Uterus (tissue), 4 donors: ENCODE measurements around the gene ETV2. TPM values are rescaled to one million over a fixed set of nuclear protein-coding genes. Genes with fewer than 3 reads are reported as not detected.
A peak's percentile ranks its signal among the peaks of the same experiment; 100 is the strongest.
"Not testable (repeated sequence)": the region's sequence is repeated elsewhere in the genome, so short reads cannot be mapped to it uniquely, and the experiment has no call there.

ENCODE experiments used
- DNase-seq, 2 donors: peaks; one replicate each; pipeline ENCODE4 v3.0.0-alpha.2; 2019 to 2020
- H3K27ac ChIP-seq, 2 donors: fragments of 200-600 bp; sonication (generic); 1 replicate in 1 of 2; 2 replicates in 1 of 2; pipeline ENCODE4 v1.5.1; 2016 to 2018
- H3K27me3 ChIP-seq, 2 donors: fragments of 200-600 bp; sonication (generic); one replicate each; pipeline ENCODE4 v1.5.1; 2018 to 2019; ENCODE audit warnings: control low read depth in 1 of 2
- H3K36me3 ChIP-seq, 2 donors: fragments of 200-600 bp; sonication (generic); one replicate each; pipeline ENCODE4 v1.5.1; 2019; ENCODE audit warnings: control low read depth in 1 of 2
- H3K4me1 ChIP-seq, 2 donors: fragments of 200-600 bp; sonication (generic); one replicate each; pipeline ENCODE4 v1.5.1; 2018 to 2019; ENCODE audit warnings: control low read depth in 1 of 2
- H3K4me3 ChIP-seq, 2 donors: fragments of 200-600 bp; sonication (generic); 1 replicate in 1 of 2; 2 replicates in 1 of 2; pipeline ENCODE4 v1.5.1; 2018 to 2019; ENCODE audit warnings: mild to moderate bottlenecking in 1 of 2
- H3K9me3 ChIP-seq, 2 donors: fragments of 200-600 bp; sonication (generic); one replicate each; pipeline ENCODE4 v1.5.1; 2019; ENCODE audit warnings: control low read depth in 1 of 2
- POLR2A ChIP-seq, 2 donors: fragments of 450-650 bp; IDR thresholded peaks; one replicate each; pipeline ENCODE4 v1.6.1; 2016; ENCODE audit warnings: antibody characterized with exemption in 2 of 2, mild to moderate bottlenecking in 1 of 2, moderate library complexity in 1 of 2
- intact Hi-C: fragments of 100-400 bp; cut with DNase I; formaldehyde crosslinking; loops from one replicate; pipeline ENCODE4 v1.15.1; 2023; ENCODE audit warnings: low total_unique reads
- total RNA-seq, 4 donors: library from RNA; depleted of rRNA in 3 of 4; stranded (reverse); fragments of >200 nt in 3 of 4; gene quantifications; one replicate each; pipeline versions ENCODE4 v1.1.0 to v1.2.4, GENCODE V29; 2014 to 2023
- TF ChIP-seq, protein P1 (sequence below), 4 experiments: fragments of 200-600 bp in 2 of 4; fragments of 450-650 bp in 2 of 4; sonication (generic) in 2 of 4; IDR thresholded peaks; one replicate each; pipeline ENCODE4 v1.5.1; 2016 to 2019; ENCODE audit warnings: antibody characterized with exemption in 4 of 4, mild to moderate bottlenecking in 2 of 4, moderate library complexity in 1 of 4
- donor health status: DM: yes; HTN: yes; CAD: no.

Gene ETV2, protein sequence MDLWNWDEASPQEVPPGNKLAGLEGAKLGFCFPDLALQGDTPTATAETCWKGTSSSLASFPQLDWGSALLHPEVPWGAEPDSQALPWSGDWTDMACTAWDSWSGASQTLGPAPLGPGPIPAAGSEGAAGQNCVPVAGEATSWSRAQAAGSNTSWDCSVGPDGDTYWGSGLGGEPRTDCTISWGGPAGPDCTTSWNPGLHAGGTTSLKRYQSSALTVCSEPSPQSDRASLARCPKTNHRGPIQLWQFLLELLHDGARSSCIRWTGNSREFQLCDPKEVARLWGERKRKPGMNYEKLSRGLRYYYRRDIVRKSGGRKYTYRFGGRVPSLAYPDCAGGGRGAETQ
- 1 to 10 TPM in 1 of 4 donors, under 1 TPM in 1, not detected in 2; 0.48 to 1.6 TPM for total RNA-seq

DNA sequence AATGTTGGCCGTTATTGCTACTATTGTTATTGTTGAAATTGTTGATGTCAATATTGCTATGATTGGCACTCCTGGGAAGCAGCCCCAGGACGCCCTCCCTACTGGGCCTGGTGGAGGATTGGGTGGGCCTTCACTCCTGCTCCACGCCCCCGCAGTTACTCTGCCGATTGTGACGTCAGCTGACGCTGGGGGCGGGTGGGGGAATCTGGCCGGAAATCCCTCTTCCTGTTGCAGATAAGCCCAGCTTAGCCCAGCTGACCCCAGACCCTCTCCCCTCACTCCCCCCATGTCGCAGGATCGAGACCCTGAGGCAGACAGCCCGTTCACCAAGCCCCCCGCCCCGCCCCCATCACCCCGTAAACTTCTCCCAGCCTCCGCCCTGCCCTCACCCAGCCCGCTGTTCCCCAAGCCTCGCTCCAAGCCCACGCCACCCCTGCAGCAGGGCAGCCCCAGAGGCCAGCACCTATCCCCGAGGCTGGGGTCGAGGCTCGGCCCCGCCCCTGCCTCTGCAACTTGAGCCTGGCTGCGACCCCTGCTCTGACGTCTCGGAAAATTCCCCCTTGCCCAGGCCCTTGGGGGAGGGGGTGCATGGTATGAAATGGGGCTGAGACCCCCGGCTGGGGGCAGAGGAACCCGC lies at the start of gene ETV2:
ETV2 (plus strand) TSS at position 231 of the 637 bp plus-strand sequence. CDS start 716 bp downstream, outside the sequence.
- TF ChIP-seq, protein P1, sequence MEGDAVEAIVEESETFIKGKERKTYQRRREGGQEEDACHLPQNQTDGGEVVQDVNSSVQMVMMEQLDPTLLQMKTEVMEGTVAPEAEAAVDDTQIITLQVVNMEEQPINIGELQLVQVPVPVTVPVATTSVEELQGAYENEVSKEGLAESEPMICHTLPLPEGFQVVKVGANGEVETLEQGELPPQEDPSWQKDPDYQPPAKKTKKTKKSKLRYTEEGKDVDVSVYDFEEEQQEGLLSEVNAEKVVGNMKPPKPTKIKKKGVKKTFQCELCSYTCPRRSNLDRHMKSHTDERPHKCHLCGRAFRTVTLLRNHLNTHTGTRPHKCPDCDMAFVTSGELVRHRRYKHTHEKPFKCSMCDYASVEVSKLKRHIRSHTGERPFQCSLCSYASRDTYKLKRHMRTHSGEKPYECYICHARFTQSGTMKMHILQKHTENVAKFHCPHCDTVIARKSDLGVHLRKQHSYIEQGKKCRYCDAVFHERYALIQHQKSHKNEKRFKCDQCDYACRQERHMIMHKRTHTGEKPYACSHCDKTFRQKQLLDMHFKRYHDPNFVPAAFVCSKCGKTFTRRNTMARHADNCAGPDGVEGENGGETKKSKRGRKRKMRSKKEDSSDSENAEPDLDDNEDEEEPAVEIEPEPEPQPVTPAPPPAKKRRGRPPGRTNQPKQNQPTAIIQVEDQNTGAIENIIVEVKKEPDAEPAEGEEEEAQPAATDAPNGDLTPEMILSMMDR (IDR thresholded peaks at IDR 0.05) = no peak
- TF ChIP-seq POLR2A (IDR thresholded peaks at IDR 0.05) = no peak
- Histone ChIP-seq H3K4me3 (no peak within 1 kb of the TSS), H3K9me3 (no peaks in the 10 kb centered on the region), H3K27ac (no peak within 1 kb of the TSS), H3K4me1 (no peaks in the 10 kb centered on the region), H3K27me3 (no peaks in the 10 kb centered on the region), H3K36me3 (no peaks in the 10 kb centered on the region)
- intact Hi-C loops = no loop called here
- peak in 1 of 2 donors; percentile 40 for DNase-seq

DNA sequence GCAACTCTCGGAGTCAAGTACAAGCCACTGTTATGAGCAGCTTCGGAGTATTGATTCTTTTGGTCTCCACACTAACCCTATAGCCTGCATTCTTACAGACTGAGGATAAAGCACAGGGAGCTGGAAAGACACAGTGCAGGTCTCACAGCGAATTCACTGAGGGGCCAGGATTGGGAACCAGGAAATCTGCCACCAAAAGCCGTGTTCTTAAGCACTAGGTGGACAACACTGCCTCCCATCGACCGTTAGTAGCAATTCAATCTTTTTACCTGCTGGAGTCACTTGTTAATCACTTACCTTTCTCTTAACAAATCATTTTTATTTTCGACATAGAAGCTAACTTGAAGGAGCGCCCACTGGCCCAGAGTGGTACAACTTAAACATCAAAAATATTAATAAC lies 49.3 kb upstream of the ETV2 start:
- Histone ChIP-seq H3K9me3 (no peaks in the 10 kb centered on the region), H3K27me3 (no peaks in the 10 kb centered on the region), H3K4me1 (no peaks in the 10 kb centered on the region), H3K4me3 (no peak overlapping the region), H3K27ac (no peak overlapping the region), H3K36me3 (no peaks in the 10 kb centered on the region)
- TF ChIP-seq, protein P1 (IDR thresholded peaks at IDR 0.05) = peak in 1 of 4 experiments; percentile 8
- TF ChIP-seq POLR2A (IDR thresholded peaks at IDR 0.05) = no peak
- DNase-seq = no peak
- intact Hi-C loops = no loop called here

DNA sequence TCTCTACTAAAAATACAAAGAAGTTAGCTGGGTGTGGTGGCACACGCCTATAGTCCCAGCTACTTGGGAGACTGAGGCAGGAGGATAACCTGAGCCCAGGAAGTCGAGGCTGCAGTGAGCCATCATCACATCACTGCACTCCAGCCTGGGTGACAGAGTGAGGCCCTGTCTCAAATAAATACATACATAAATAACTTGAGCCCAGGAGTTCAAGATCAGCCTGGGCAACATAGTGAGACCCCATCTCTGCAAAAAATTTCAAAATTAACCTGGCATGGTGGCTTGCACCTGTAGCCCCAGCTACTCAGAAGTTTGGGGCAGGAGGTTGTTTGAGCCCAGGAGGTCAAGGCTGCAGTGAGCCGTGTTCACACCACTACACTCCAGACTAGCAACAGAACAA lies 46.5 kb upstream of the ETV2 start:
- H3K36me3 ChIP-seq, H3K27ac ChIP-seq, H3K4me1 ChIP-seq, H3K27me3 ChIP-seq, DNase-seq, H3K9me3 ChIP-seq, intact Hi-C loops, H3K4me3 ChIP-seq: not testable (repeated sequence)

DNA sequence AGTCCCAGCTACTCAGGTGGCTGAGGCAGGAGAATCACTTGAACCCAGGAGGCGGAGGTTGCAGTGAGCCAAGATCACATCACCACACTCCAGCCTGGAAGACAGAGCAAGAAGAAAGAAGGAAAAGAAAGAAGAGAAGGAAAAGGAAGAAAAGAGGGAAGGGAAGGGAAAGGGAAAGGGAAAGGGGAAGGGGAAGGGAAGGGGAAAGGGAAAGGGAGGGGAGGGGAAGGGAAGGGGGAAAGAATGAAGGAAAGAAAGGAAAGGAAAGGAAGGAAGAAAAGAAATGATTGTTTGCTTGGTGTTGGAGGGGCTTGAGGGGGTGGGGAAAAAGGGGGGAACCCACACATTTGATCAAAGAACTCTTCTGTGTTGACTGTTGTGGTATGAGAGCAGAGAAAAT lies 45.6 kb upstream of the ETV2 start:
- H3K4me1 ChIP-seq = no peaks in the 10 kb centered on the region
- H3K27me3 ChIP-seq = no peaks in the 10 kb centered on the region
- no peak for DNase-seq
- H3K36me3 ChIP-seq = no peaks in the 10 kb centered on the region
- TF ChIP-seq, protein P1 (IDR thresholded peaks at IDR 0.05) = no peak
- no peak for TF ChIP-seq POLR2A (IDR thresholded peaks at IDR 0.05)
- H3K4me3 ChIP-seq = no peak overlapping the region
- H3K27ac ChIP-seq = no peak overlapping the region
- no peaks in the 10 kb centered on the region for H3K9me3 ChIP-seq
- intact Hi-C loops = no loop called here

DNA sequence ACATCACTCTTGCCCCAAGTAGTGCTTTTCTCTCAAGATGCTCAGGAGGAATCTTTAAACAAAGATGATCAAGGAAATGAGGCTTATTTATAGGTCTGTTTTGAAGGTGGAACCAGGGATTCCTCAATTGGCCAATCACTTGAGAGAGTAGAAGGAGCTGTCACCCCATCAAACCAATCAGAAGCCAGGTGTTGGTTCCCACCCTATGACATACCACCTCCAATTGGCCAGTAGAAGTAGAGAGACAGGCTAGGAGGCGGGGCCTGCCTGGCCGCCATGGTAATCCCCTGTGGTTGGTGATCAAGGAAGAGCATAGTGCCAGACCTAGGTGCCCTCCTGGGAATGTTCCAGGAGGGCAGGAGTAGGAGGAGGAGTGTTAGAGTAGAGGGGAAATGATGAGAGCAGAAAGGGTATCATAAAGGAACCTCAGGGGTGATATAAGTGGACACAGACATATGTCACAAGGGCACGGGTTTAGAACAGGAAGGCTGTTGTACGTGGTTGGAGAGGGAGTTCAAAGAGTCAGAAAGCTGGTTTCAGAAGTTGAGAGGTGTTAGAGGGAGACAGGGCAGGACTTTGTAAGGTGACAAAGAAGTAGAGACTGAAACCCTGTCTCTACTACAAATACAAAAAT lies 45.1 kb upstream of the ETV2 start:
- H3K9me3 ChIP-seq = no peaks in the 10 kb centered on the region
- H3K27ac ChIP-seq = no peak overlapping the region
- DNase-seq = no peak
- no peaks in the 10 kb centered on the region for H3K27me3 ChIP-seq
- intact Hi-C loops = no loop called here
- TF ChIP-seq, protein P1 (IDR thresholded peaks at IDR 0.05) = no peak
- TF ChIP-seq POLR2A (IDR thresholded peaks at IDR 0.05) = no peak
- no peaks in the 10 kb centered on the region for H3K4me1 ChIP-seq
- H3K4me3 ChIP-seq = no peak overlapping the region
- H3K36me3 ChIP-seq = no peaks in the 10 kb centered on the region
